Right cardiac atrium (tissue), 5 donors: ENCODE data around the gene MAP3K3. TPM values are rescaled to one million over a fixed set of nuclear protein-coding genes. Genes with fewer than 3 reads are reported as not detected.

Experiments
- ATAC-seq, 2 donors: fragments of 200-7000 bp; cut with Tn5 transposase; one replicate each; pipeline versions ENCODE4 v1.8.0 to v1.9.1; 2020; ENCODE audit warnings: moderate library complexity in 2 of 2, mild to moderate bottlenecking in 1 of 2
- DNase-seq, 3 donors: peaks; one replicate each; pipeline ENCODE4 v3.0.0-alpha.2; 2020
- H3K27ac ChIP-seq: one replicate; pipeline ENCODE4 v1.5.1; 2013; ENCODE audit warnings: mild to moderate bottlenecking, low read length, control low read depth, moderate library complexity
- H3K27me3 ChIP-seq: one replicate; pipeline ENCODE4 v1.6.1; 2013; ENCODE audit not compliant: control insufficient read depth, insufficient read depth
- H3K4me1 ChIP-seq: one replicate; pipeline ENCODE4 v1.6.1; 2013; ENCODE audit warnings: low read length; ENCODE audit not compliant: control insufficient read depth, insufficient read depth
- H3K4me3 ChIP-seq: one replicate; pipeline ENCODE4 v1.5.1; 2013; ENCODE audit warnings: low read length, control low read depth
- H3K9me3 ChIP-seq: one replicate; pipeline ENCODE4 v1.6.1; 2013; ENCODE audit warnings: low read length; ENCODE audit not compliant: control insufficient read depth
- WGBS: extraction: QIAGEN DNeasy Blood & Tissue Kit; methylation state at CpG from one replicate; pipeline ENCODE4 v1.1.7; 2013; 5-methylcytosine and 5-hydroxymethylcytosine counted together
- intact Hi-C, 4 donors: fragments of 100-400 bp; cut with DNase I; formaldehyde crosslinking; loops; one replicate each; pipeline versions ENCODE4 v1.11.0 to v1.14.0; 2022 to 2023
- polyA plus RNA-seq: library from polyadenylated mRNA; stranded (reverse); fragments of 200-250 nt; gene quantifications from one replicate; pipeline ENCODE4 v1.2.3, GENCODE V29; 2013
- total RNA-seq, 4 donors: library from RNA; stranded (reverse); fragmentation: NEBNext Ultra II Directional; extraction: Animal tissue kit (Norgen Biotek cat#: 25700); gene quantifications; one replicate each; pipeline ENCODE4 v1.2.1, GENCODE V29; 2021
- donor health status: healthy with polysubstance abuse.
- donor health status: DM: no; HTN: yes; CAD: no.
- donor health status: DM: no; HTN: no; CAD: no.
- donor health status: DM: no; HTN: yes; CAD: no; lungs with severe emphysema.
- donor health status: DM: yes; HTN: yes; CAD: no.

The MAP3K3 gene
- total and polyA plus RNA-seq, 5 donors: 32.6 to 51.0 (median 47.5) TPM

DNA sequence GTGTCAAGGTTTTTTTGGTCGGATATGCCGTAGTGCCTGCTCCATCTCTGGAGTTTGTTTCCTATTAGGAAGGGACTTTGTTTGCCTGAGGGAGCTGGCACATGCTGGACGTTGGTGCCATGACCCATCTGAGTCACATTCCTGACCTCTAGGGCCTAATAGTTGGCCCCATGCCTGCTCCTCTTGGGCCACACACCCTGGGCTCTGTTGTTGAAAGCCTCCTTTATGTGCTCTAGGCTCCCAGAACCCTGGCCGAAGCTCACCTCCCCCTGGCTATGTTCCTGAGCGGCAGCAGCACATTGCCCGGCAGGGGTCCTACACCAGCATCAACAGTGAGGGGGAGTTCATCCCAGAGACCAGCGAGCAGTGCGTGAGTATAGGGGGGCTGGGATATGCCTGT, 59.3 kb downstream of the MAP3K3 start:
- no peak overlapping the region for H3K27ac ChIP-seq
- WGBS: 79% methylated on average over 8 of the region's 8 CpGs
- intact Hi-C loops: no loop called here
- ATAC-seq (peak; percentile 46 to 62), DNase-seq (no peak)
- H3K9me3 ChIP-seq: no peaks in the 10 kb centered on the region
- peaks cover 8% of the 10 kb centered on the region for H3K4me1 ChIP-seq
- H3K27me3 ChIP-seq: no peaks in the 10 kb centered on the region
- H3K4me3 ChIP-seq: no peak overlapping the region

DNA sequence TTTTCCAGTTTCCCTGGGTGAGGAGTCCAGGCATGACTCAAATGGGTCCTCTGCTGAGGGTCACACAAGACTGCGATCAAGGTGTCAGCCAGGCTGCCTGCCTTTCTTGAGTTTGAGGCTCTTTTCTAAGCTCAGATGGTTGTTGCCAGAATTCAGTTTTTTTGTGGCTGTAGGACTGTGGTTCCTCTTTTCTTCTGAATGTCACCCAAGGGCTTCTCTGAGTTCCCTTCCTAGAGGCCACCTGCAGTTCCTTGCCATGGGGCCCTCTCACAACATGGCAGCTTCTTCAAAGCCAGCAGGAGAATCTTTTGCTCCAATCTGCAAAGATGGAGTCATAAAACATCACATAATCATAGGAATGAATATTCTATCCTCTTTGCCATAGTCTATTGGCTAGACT, 60.2 kb downstream of the MAP3K3 start:
- Histone ChIP-seq H3K9me3 (no peaks in the 10 kb centered on the region), H3K27ac (no peak overlapping the region), H3K4me1 (peaks cover 6% of the 10 kb centered on the region), H3K27me3 (no peaks in the 10 kb centered on the region), H3K4me3 (no peak overlapping the region)
- ATAC-seq (no peak), DNase-seq (no peak)
- 91% methylated on average over 1 of the region's 1 CpG for WGBS
- intact Hi-C loops: no loop called here

DNA sequence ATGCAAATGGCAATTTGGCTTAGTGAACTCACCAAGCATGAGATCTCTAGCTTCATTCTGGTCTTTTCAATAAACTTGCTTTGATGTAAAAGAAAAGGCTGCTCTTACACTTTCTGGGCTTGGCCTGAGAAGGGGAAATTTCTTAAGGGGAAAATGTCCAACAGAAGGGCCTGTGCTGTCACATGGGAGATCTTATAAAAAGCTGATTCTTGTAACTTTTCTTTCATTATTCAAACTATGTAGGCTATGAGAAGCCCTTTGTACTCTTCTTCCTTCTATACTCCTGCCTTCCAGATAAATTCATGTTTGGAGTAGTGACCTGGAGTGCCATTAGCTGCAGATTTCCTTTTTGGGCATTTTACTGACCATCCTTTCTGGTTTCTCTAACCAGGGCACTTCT, 60.8 kb downstream of the MAP3K3 start:
- H3K27me3 ChIP-seq: no peaks in the 10 kb centered on the region
- ATAC-seq (no peak), DNase-seq (no peak)
- peaks cover 2% of the 10 kb centered on the region for H3K4me1 ChIP-seq
- intact Hi-C loops: no loop called here
- H3K9me3 ChIP-seq: no peaks in the 10 kb centered on the region
- no peak overlapping the region for H3K4me3 ChIP-seq
- H3K27ac ChIP-seq: no peak overlapping the region

DNA sequence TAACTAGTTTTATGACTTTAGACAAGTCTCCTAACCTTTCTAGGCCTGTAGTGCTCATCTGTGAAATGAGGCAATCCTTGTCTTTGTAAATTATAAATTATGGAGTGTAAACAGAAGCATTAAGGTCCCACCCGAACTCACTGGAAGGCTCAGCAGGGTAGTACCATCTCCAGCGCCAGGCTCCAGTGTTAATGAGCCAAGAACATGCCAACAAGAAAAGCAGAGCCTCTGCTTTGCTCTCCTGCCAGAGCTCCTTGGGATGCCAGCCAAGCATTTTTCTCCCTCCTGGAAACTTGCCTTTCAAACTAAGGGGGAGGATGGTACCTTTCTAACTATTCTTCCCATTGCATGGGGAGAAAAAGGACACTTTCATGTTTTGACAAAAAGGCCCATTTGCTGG, 62.8 kb downstream of the MAP3K3 start:
- intact Hi-C loops: no loop called here
- H3K27ac ChIP-seq: no peak overlapping the region
- H3K4me1 ChIP-seq: peaks cover 2% of the 10 kb centered on the region
- no peak overlapping the region for H3K4me3 ChIP-seq
- no peaks in the 10 kb centered on the region for H3K9me3 ChIP-seq
- no peaks in the 10 kb centered on the region for H3K27me3 ChIP-seq
- ATAC-seq: peak in 1 of 2 donors; percentile 44
- no peak for DNase-seq
- 53% methylated on average over 2 of the region's 2 CpGs for WGBS

DNA sequence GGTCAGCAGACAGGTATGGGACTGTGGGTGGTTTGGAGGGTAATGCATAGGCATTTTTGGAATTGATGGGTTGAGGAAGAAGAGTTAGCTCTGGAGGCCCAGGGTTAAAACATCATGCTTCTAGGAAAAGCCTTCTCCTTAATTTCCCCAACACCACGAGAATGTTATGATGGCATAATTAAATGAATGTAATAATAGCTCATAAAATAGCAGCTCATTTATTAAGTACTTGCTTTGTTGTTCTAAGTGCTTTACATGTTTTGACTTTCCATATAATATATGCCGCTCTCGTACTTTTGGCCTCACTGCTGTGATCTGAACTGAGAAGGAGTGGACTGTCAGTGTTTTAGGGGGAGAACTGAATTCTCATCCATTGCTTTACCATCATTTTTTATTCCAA, 63.4 kb downstream of the MAP3K3 start:
- no peak overlapping the region for H3K27ac ChIP-seq
- DNase-seq (no peak), ATAC-seq (no peak)
- intact Hi-C loops: no loop called here
- no peaks in the 10 kb centered on the region for H3K27me3 ChIP-seq
- no peak overlapping the region for H3K4me3 ChIP-seq
- H3K4me1 ChIP-seq: peaks cover 2% of the 10 kb centered on the region
- WGBS: 94% methylated on average over 3 of the region's 3 CpGs
- no peaks in the 10 kb centered on the region for H3K9me3 ChIP-seq

DNA sequence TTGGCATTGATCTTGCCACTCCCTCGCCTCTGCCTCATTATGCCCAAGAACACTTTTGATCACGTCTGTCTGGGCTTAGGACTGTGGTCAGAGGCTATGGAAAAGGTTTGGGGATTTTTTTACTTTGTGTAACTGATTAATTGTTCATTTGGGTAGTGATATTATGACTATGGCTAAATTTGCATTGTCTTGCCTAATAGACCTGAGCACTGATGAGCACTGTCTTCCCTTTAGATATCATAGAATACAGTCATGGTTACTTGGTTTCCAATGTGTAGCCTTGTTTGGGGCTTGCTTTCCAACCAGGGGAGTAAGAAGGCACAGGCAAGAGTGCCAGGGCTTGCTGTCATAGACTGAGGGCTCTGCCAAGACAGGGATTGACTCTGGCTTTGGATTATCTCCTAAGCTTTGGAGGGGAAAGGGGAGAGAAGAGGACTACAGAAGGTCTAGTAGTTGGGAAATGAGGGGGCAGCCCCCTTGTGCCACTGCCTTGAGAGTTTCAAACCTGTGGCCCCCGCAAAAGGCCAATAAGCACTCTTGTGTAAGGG, 64.0 kb downstream of the MAP3K3 start:
- Histone ChIP-seq H3K27ac (no peak overlapping the region), H3K4me1 (peaks cover 2% of the 10 kb centered on the region), H3K27me3 (no peaks in the 10 kb centered on the region), H3K4me3 (no peak overlapping the region), H3K9me3 (no peaks in the 10 kb centered on the region)
- WGBS: 99% methylated on average over 3 of the region's 3 CpGs
- ATAC-seq: no peak
- intact Hi-C loops: no loop called here
- no peak for DNase-seq

DNA sequence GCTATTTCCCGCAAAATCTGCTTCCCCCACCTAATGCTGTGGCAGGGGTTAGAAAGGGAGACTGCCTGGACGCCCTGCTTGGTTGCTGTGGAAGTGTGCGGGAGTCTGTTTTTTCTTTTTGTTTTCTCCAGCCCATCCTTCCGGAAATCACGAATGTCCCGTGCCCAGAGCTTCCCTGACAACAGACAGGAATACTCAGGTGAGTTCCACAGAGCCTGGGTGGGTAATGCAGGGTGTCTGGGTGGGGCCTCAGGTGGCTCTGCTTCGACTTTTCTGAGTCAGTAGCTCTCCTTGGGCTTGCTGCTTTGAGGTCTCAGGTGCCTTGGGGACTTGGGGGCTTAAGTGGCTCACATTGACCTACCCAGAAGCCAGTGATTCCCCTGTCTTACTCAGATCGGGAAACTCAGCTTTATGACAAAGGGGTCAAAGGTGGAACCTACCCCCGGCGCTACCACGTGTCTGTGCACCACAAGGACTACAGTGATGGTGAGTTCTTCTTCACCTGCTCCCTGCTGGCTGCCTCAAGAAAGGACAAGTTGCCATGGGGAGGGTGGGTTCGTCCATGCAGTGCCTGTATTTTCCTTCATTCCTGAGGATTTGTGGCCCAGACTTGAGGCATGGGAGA, 66.3 kb downstream of the MAP3K3 start:
- WGBS: 83% methylated on average over 12 of the region's 12 CpGs
- no peaks in the 10 kb centered on the region for H3K27me3 ChIP-seq
- H3K4me1 ChIP-seq: peaks cover 2% of the 10 kb centered on the region
- ATAC-seq: no peak
- no peak overlapping the region for H3K4me3 ChIP-seq
- no peak for DNase-seq
- no peaks in the 10 kb centered on the region for H3K9me3 ChIP-seq
- H3K27ac ChIP-seq: no peak overlapping the region
- intact Hi-C loops: no loop called here

DNA sequence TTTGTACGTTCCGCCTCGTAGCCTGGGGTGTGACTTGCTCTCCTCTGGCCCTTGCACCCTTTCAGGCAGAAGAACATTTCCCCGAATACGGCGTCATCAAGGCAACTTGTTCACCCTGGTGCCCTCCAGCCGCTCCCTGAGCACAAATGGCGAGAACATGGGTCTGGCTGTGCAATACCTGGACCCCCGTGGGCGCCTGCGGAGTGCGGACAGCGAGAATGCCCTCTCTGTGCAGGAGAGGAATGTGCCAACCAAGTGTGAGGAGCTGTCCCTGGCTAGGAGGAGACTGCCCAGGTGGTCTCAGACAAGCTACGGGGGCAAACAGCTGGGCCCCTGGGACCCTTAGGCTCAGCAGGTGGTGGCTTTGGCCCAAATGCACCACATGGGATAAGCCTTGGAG, 67.3 kb downstream of the MAP3K3 start:
- ATAC-seq (no peak), DNase-seq (peak in 1 of 3 donors; percentile 45)
- WGBS: 95% methylated on average over 14 of the region's 14 CpGs
- Histone ChIP-seq H3K4me1 (peaks cover 2% of the 10 kb centered on the region), H3K4me3 (no peak overlapping the region), H3K9me3 (no peaks in the 10 kb centered on the region), H3K27me3 (no peaks in the 10 kb centered on the region), H3K27ac (no peak overlapping the region)
- intact Hi-C loops: no loop called here

DNA sequence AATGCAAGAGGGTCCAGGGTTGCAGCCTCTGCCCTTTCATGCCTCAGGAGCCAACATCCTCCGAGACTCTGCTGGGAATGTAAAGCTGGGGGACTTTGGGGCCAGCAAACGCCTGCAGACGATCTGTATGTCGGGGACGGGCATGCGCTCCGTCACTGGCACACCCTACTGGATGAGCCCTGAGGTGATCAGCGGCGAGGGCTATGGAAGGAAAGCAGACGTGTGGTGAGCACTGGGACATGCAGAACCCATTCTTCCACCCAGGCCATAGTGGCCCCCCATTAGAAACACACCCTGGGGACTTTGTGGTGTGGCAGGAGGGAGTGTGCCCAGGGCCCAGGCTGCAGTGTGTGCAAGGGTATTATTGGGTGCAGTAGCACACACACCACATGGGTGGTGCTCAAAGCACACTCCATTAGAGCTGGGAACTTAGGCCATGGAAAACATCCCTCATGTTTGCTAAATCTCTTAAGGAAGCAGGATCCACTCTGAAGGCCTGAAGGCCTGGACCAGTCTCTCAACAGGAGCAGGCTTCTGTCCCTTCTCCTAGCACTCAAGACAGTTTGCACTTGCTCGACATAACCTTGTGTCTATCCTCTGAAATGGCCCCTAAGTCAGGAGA, 70.1 kb downstream of the MAP3K3 start:
- DNase-seq (no peak), ATAC-seq (no peak)
- WGBS: 91% methylated on average over 11 of the region's 11 CpGs
- Histone ChIP-seq H3K27ac (no peak overlapping the region), H3K27me3 (no peaks in the 10 kb centered on the region), H3K9me3 (no peaks in the 10 kb centered on the region), H3K4me3 (no peak overlapping the region), H3K4me1 (no peaks in the 10 kb centered on the region)
- intact Hi-C loops: no loop called here

DNA sequence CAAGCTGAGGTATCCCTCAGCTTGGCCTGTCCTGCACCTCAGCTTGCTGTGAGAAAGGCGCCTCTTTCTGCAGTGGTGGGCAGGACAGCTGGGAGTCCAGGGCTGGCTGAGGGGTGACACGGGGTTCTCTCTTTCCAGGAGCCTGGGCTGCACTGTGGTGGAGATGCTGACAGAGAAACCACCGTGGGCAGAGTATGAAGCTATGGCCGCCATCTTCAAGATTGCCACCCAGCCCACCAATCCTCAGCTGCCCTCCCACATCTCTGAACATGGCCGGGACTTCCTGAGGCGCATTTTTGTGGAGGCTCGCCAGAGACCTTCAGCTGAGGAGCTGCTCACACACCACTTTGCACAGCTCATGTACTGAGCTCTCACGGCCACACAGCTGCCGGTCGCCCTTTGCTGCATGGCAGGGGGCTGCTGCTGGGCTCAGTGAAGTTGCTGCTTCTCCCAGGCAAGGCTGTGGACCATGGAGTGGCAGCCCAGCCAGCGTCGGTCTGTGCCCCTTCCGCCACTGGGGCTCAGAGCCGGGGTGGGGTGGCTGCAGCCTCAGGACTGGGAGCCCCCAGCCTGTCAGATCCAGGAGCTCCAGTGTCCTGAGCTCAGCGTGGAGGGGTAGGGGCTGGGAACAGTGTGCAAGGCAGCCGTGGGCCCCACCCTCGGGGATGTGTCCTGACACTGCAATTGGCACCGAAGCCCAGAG, 71.3 kb downstream of the MAP3K3 start:
- Histone ChIP-seq H3K27ac (no peak overlapping the region), H3K27me3 (no peaks in the 10 kb centered on the region), H3K4me3 (no peak overlapping the region), H3K4me1 (no peaks in the 10 kb centered on the region), H3K9me3 (no peaks in the 10 kb centered on the region)
- intact Hi-C loops: no loop called here
- no peak for ATAC-seq
- 85% methylated on average over 18 of the region's 18 CpGs for WGBS
- peak in 2 of 3 donors; percentile 36 to 57 for DNase-seq

DNA sequence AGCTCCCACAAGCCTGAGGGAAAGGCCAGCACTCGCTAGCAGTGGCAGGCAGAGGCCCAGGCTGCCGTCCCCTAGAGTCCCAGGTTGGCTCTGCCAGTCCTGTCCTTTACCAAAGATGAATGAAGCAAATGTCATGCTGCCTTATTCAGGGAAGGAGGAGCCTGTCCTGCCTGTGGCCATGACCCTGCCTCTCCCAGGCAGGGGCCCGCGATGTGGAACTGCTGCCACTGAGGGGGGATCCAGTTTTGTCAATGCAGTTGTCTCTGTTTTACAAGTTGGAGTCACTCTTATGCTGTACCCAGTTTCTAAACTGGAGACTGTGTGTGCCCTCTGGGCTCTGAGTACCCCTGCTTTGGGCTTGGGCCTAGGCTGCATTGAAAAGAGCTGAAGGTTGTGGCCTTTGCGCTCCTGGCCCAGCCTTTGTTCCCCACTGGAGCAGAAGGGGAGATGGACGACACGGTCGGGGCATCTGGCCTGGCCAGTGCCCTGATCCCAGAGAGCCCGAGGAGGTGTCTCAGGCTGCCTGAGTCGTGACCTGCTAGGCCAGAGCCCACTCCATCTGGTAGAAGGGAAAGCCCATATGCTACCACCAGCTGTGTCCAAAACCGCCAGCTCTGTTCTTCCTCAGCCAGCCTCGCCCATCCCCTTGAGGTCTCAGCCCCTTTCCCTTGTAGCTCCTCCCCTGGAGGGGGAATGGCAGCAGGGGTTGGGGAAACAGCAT, 72.2 kb downstream of the MAP3K3 start:
- DNase-seq (peak in 1 of 3 donors; percentile 55), ATAC-seq (no peak)
- intact Hi-C loops: no loop called here
- Histone ChIP-seq H3K4me1 (no peaks in the 10 kb centered on the region), H3K27ac (no peak overlapping the region), H3K4me3 (no peak overlapping the region), H3K27me3 (no peaks in the 10 kb centered on the region), H3K9me3 (no peaks in the 10 kb centered on the region)
- WGBS: 79% methylated on average over 12 of the region's 12 CpGs
